Activated CD4-positive, alpha-beta T cell treated with anti-CD3 and anti-CD28 coated beads for 36 hours (primary cell): ENCODE results near the gene PRDM16. TPM values are rescaled to one million over a fixed set of nuclear protein-coding genes. Genes with fewer than 3 reads are reported as not detected.

Experiments
- ATAC-seq: fragments of 200-7000 bp; cut with Tn5 transposase; one replicate; pipeline ENCODE4 v1.10.0; 2021; ENCODE audit warnings: mild to moderate bottlenecking, moderate library complexity
- CTCF ChIA-PET: fragments of 350-600 bp; sonication (Branson Sonifier 250); formaldehyde crosslinking; loops from one replicate; lab custom pipeline; 2021; ENCODE audit warnings: antibody characterized with exemption; lab: Charles Lee
- POLR2A ChIA-PET: fragments of 350-600 bp; sonication (Branson Sonifier 250); formaldehyde crosslinking; loops from one replicate; lab custom pipeline; 2021; ENCODE audit warnings: antibody characterized with exemption, inconsistent platforms; lab: Charles Lee
- DNase-seq: peaks from one replicate; pipeline ENCODE4 v3.0.0-alpha.2; 2020
- H3K27ac Mint-ChIP-seq: one replicate; pipeline ENCODE4 v1.8.0; 2021; ENCODE audit warnings: mixed read lengths
- H3K27me3 Mint-ChIP-seq: one replicate; pipeline ENCODE4 v1.8.0; 2021; ENCODE audit warnings: mixed read lengths
- H3K36me3 Mint-ChIP-seq: one replicate; pipeline ENCODE4 v1.8.0; 2021; ENCODE audit warnings: low read depth, mixed read lengths
- H3K4me1 Mint-ChIP-seq: one replicate; pipeline ENCODE4 v1.8.0; 2021; ENCODE audit warnings: mixed read lengths
- H3K4me3 Mint-ChIP-seq: one replicate; pipeline ENCODE4 v1.8.0; 2021; ENCODE audit warnings: mild to moderate bottlenecking, moderate library complexity, mixed read lengths
- H3K9me3 Mint-ChIP-seq: one replicate; pipeline ENCODE4 v1.8.0; 2021; ENCODE audit warnings: low read depth, mixed read lengths
- intact Hi-C, 2 experiments: fragments of 100-400 bp; cut with DNase I in 1 of 2; cut with micrococcal nuclease in 1 of 2; formaldehyde crosslinking; loops; one replicate each; pipeline versions ENCODE4 v1.14.2 to v1.15.1; 2022 to 2024; cut with DNase I, micrococcal nuclease
- total RNA-seq, 2 experiments: library from RNA; stranded (reverse); gene quantifications; one replicate each; pipeline ENCODE4 v1.2.3, GENCODE V29; 2021

The PRDM16 gene
- total RNA-seq, 2 experiments from 2014 or later: 0.32 TPM; not detected in 1

GRCh38 chr1:3211582-3212375 lies 142.8 kb downstream of the PRDM16 start:
- CTCF ChIA-PET: no interaction called here
- H3K36me3 Mint-ChIP-seq: no peaks in the 10 kb centered on the region
- no peaks in the 10 kb centered on the region for H3K4me1 Mint-ChIP-seq
- no peak overlapping the region for H3K27ac Mint-ChIP-seq
- H3K27me3 Mint-ChIP-seq: no peaks in the 10 kb centered on the region
- no peak for DNase-seq
- H3K4me3 Mint-ChIP-seq: no peak overlapping the region
- no peak for ATAC-seq
- POLR2A ChIA-PET: no interaction called here
- H3K9me3 Mint-ChIP-seq: no peaks in the 10 kb centered on the region
- intact Hi-C loops: no loop called here

- H3K27ac Mint-ChIP-seq: no peak overlapping the region
- ATAC-seq (no peak), DNase-seq (no peak)
These were observed 143.7 kb downstream of the PRDM16 start for GRCh38 chr1:3212453-3213355.

GRCh38 chr1:3213730-3214129 lies 144.7 kb downstream of the PRDM16 start:
- no peak for ATAC-seq
- Mint-ChIP-seq H3K9me3 (no peaks in the 10 kb centered on the region), H3K4me1 (no peaks in the 10 kb centered on the region), H3K27me3 (no peaks in the 10 kb centered on the region), H3K4me3 (no peak overlapping the region), H3K36me3 (no peaks in the 10 kb centered on the region), H3K27ac (no peak overlapping the region)
- DNase-seq: no peak
- ChIA-PET CTCF (no interaction called here), POLR2A (no interaction called here)
- intact Hi-C loops: no loop called here

More at GRCh38 chr1:3212453-3213355, 143.7 kb downstream of the PRDM16 start:
- Mint-ChIP-seq H3K27me3 (no peaks in the 10 kb centered on the region), H3K4me3 (no peak overlapping the region), H3K9me3 (no peaks in the 10 kb centered on the region), H3K36me3 (no peaks in the 10 kb centered on the region), H3K4me1 (no peaks in the 10 kb centered on the region)
- POLR2A ChIA-PET: no interaction called here
- CTCF ChIA-PET: no interaction called here
- intact Hi-C loops: no loop called here

GRCh38 chr1:3215198-3216014 lies 146.4 kb downstream of the PRDM16 start:
- ChIA-PET CTCF (no interaction called here), POLR2A (no interaction called here)
- Mint-ChIP-seq H3K4me1 (no peaks in the 10 kb centered on the region), H3K27me3 (no peaks in the 10 kb centered on the region), H3K4me3 (no peak overlapping the region), H3K27ac (no peak overlapping the region), H3K9me3 (no peaks in the 10 kb centered on the region), H3K36me3 (no peaks in the 10 kb centered on the region)
- intact Hi-C loops: no loop called here
- no peak for ATAC-seq
- DNase-seq: no peak

DNA sequence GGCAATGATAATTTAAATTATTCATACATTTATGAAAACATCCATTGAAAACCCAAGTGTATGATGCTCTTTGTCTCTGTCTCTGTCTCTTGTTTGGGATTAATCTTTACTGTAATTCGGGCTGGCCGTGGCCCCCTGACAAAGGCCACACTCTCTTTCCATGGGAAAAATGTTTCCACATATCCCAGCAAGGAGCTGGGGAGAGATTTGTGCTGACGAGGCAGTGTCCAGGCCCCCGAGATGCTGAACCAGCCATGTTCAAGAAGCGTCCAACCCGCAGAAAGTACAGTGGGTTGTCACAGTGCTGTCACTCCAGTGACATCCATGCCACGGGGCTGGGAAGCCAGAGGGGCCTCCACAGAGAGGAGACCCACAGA lies 147.0 kb downstream of the PRDM16 start:
- no peaks in the 10 kb centered on the region for H3K36me3 Mint-ChIP-seq
- ATAC-seq: no peak
- H3K4me1 Mint-ChIP-seq: no peaks in the 10 kb centered on the region
- H3K27ac Mint-ChIP-seq: no peak overlapping the region
- intact Hi-C loops: no loop called here
- POLR2A ChIA-PET: no interaction called here
- no peaks in the 10 kb centered on the region for H3K9me3 Mint-ChIP-seq
- CTCF ChIA-PET: no interaction called here
- no peak for DNase-seq
- no peaks in the 10 kb centered on the region for H3K27me3 Mint-ChIP-seq
- no peak overlapping the region for H3K4me3 Mint-ChIP-seq

- Mint-ChIP-seq H3K4me1 (no peaks in the 10 kb centered on the region), H3K27ac (no peak overlapping the region), H3K4me3 (no peak overlapping the region), H3K36me3 (no peaks in the 10 kb centered on the region), H3K27me3 (no peaks in the 10 kb centered on the region), H3K9me3 (no peaks in the 10 kb centered on the region)
- DNase-seq (no peak), ATAC-seq (no peak)
- POLR2A ChIA-PET: no interaction called here
- CTCF ChIA-PET: no interaction called here
- intact Hi-C loops: no loop called here
These were observed 148.2 kb downstream of the PRDM16 start for GRCh38 chr1:3217181-3217641.

DNA sequence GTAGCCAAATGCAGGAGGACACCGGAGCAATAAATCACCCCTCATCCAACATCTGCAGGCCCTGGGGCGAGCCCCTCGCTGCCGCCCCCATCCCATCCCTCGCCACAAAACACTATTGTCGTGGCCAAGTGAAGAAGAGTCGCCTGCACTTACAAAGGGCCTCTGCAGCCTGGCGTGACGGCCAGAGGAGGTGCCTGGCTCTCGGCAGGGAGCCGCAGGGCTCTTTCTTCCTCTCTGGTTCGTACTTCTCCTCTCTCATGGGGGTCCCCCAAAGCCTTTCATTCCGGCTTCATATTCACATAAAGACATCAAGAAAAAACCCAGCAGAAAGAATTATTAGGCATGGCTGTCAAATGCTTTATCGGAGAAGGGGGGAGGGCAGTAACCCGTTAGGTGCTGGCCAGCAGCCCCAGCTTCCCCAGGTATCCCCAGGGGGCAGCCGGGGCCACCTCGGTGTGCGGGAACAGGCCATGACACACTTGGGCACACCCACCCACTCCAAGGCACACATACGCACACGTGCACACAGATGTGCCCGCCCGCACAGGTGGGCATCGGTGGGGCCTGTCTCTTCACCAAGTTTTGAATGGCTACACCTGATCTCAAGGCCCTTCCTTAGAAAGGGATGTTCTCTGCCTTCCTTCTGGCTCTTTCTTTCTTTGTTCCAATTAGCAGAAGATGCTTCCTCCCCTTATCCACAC lies 149.1 kb downstream of the PRDM16 start:
- Mint-ChIP-seq H3K27ac (no peak overlapping the region), H3K27me3 (no peaks in the 10 kb centered on the region), H3K4me1 (no peaks in the 10 kb centered on the region), H3K9me3 (no peaks in the 10 kb centered on the region), H3K4me3 (no peak overlapping the region), H3K36me3 (no peaks in the 10 kb centered on the region)
- ATAC-seq: no peak
- ChIA-PET POLR2A (no interaction called here), CTCF (no interaction called here)
- intact Hi-C loops: no loop called here
- no peak for DNase-seq

DNA sequence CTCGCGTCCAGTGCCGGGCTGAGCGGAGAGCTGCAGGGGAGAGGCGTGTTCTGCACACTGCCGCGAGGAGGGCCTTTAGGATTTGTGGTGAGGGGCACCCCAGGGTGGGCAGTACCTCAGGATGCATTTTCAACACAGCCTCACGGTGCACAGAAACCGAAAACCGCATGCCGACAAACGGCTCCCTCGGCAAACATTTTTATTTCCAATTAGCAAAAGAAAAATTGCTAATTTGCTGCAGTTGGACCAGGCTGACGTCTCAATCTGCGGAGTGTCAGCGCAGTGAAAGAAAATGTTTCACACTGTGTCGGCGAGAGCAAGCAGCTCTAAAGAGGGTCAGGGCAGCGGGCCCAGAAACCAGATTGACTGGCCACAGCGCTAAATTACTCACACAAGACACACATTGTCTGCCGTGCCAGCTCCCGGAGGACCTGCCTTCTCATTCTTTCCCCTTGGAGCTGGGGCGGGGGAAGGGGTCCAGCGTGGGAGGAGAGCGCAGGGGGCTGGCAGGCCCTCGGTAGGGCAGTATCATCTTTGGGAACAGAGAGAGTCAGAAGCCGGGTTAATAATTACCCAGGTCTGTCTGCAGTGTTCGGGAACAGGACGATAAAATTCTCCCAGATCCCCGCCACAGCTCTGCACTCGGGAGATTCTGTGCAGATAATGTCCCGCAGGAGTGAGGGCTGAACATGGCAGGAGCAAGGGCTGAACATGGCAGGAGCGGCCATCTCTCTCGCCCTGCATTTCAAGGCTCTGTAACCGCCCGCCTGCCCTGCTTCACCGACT lies 150.2 kb downstream of the PRDM16 start:
- ATAC-seq (no peak), DNase-seq (no peak)
- Mint-ChIP-seq H3K4me3 (no peak overlapping the region), H3K27ac (no peak overlapping the region), H3K27me3 (no peaks in the 10 kb centered on the region), H3K9me3 (no peaks in the 10 kb centered on the region), H3K36me3 (no peaks in the 10 kb centered on the region), H3K4me1 (no peaks in the 10 kb centered on the region)
- CTCF ChIA-PET: no interaction called here
- intact Hi-C loops: no loop called here
- POLR2A ChIA-PET: no interaction called here

- Mint-ChIP-seq H3K4me1 (no peaks in the 10 kb centered on the region), H3K27ac (no peak overlapping the region), H3K36me3 (no peaks in the 10 kb centered on the region), H3K4me3 (no peak overlapping the region), H3K9me3 (no peaks in the 10 kb centered on the region), H3K27me3 (no peaks in the 10 kb centered on the region)
- POLR2A ChIA-PET: no interaction called here
- intact Hi-C loops: no loop called here
- DNase-seq: no peak
- CTCF ChIA-PET: no interaction called here
- ATAC-seq: no peak
These were observed 150.9 kb downstream of the PRDM16 start for GRCh38 chr1:3219791-3220467.
